Bronchial epithelial cell (primary cell): ENCODE measurements around the gene SCP2. TPM values are rescaled to one million over a fixed set of nuclear protein-coding genes. Genes with fewer than 3 reads are reported as not detected.
"Not testable (repeated sequence)": the region's sequence is repeated elsewhere in the genome, so short reads cannot be mapped to it uniquely, and the experiment has no call there.

Experiments used
- DNase-seq: peaks from one replicate; pipeline ENCODE4 v3.0.0-alpha.2; 2010; ENCODE audit warnings: low read depth
- FAIRE-seq: peaks from 2 replicates; lab custom pipeline; 2011; peaks lifted over from hg19 to GRCh38; lab: Jason Lieb, UNC
- H3K27me3 ChIP-seq: 2 replicates; pipeline ENCODE4 v1.5.1; 2011; ENCODE audit warnings: low read length; ENCODE audit not compliant: control insufficient read depth, insufficient read depth
- H3K36me3 ChIP-seq: 2 replicates; pipeline ENCODE4 v1.5.1; 2011; ENCODE audit warnings: low read length; ENCODE audit not compliant: control insufficient read depth, insufficient read depth
- H3K4me3 ChIP-seq: 2 replicates; pipeline ENCODE4 v1.5.1; 2011; ENCODE audit warnings: mild to moderate bottlenecking, low read depth, low read length, control low read depth
- CTCF ChIP-seq: IDR thresholded peaks from 2 replicates; pipeline ENCODE4 v1.5.1; 2011; ENCODE audit warnings: mild to moderate bottlenecking, moderate library complexity, low read length, control low read depth, inconsistent platforms; ENCODE audit not compliant: insufficient read depth, severe bottlenecking
- total RNA-seq: library from RNA; depleted of rRNA; stranded (reverse); fragments of >200 nt; gene quantifications from 2 replicates; pipeline ENCODE4 v1.2.1, GENCODE V29; 2014

SCP2 gene
- total RNA-seq, 1 donor from 2014 or later, result 65.8 TPM

DNA sequence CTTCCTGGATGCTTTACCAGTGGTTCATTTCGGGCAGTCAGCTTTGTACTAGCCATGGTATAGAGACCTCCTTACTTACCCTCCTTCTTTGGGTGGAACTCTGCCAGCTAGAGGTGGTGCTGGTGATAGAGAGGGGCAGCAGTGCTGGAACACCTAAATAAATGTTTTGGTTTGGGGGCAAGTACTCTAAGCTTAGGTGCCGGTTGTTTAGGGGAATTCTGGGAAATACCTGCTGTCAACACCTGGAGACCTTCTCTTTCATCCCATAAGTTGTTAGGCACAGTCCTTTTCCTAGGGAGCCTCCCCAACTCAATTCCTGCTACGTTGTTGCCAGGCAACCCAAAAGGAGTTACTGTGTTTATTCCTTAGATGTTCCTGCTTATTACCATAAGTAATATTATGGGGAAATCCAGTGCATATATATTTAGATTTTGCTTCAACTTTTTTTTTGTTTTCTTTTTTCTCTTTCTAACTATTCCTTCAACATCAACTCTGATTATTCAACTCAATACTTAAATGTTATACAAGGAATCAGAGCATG is 16.9 kb downstream of the SCP2 start:
- TF ChIP-seq CTCF, result no peak
- Histone ChIP-seq H3K4me3 (no peak overlapping the region), H3K27me3 (no peaks in the 10 kb centered on the region), H3K36me3 (no peaks in the 10 kb centered on the region)
- DNase-seq (no peak), FAIRE-seq (no peak)

GRCh38 chr1:52944566-52944965 is 17.5 kb downstream of the SCP2 start:
- H3K27me3 ChIP-seq, result no peaks in the 10 kb centered on the region
- DNase-seq (no peak), FAIRE-seq (no peak)
- no peaks in the 10 kb centered on the region for H3K36me3 ChIP-seq
- H3K4me3 ChIP-seq, result no peak overlapping the region
- no peak for TF ChIP-seq CTCF

DNA sequence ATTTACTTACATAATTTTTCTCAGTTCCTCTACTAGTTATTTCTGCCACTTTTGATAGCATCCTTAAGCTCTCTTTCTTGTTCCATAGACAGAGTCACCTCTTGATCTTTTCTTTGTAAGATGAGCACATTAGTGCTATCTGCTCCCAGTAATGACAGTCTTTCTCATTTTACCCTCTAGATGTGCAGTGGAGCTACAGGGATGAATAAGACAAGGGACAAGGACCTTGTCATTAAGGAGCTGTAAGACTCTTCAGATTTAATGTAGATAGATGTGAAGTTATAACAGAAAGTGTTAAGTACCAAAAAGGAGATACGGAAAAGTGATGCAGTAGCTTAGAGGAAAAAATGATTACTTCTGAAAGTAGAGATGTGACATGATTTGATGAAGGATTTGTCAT is 20.4 kb downstream of the SCP2 start:
- no peaks in the 10 kb centered on the region for H3K36me3 ChIP-seq
- H3K4me3 ChIP-seq, result no peak overlapping the region
- no peak for TF ChIP-seq CTCF
- no peaks in the 10 kb centered on the region for H3K27me3 ChIP-seq
- FAIRE-seq, result no peak
- no peak for DNase-seq

GRCh38 chr1:52949602-52950001 is 22.5 kb downstream of the SCP2 start:
- DNase-seq, result peak; percentile 59
- not testable (repeated sequence) for H3K27me3 ChIP-seq, H3K4me3 ChIP-seq, H3K36me3 ChIP-seq, FAIRE-seq

GRCh38 chr1:52952112-52952511 is 25.0 kb downstream of the SCP2 start:
- FAIRE-seq (no peak), DNase-seq (no peak)
- no peak overlapping the region for H3K4me3 ChIP-seq

GRCh38 chr1:52955129-52955970 is 28.3 kb downstream of the SCP2 start:
- no peak for TF ChIP-seq CTCF
- FAIRE-seq (no peak), DNase-seq (no peak)
- H3K4me3 ChIP-seq, result no peak overlapping the region
- no peaks in the 10 kb centered on the region for H3K27me3 ChIP-seq
- no peaks in the 10 kb centered on the region for H3K36me3 ChIP-seq

More at GRCh38 chr1:52952112-52952511, 25.0 kb downstream of the SCP2 start:
- H3K27me3 ChIP-seq, result no peaks in the 10 kb centered on the region
- H3K36me3 ChIP-seq, result no peaks in the 10 kb centered on the region
- no peak for TF ChIP-seq CTCF
